Tibial nerve (tissue), 4 donors: ENCODE data around the gene RPS6KA3.

ENCODE experiments used
- EP300 ChIP-seq, 2 donors: sonication (generic); formaldehyde crosslinking; IDR thresholded peaks; one replicate each; pipeline ENCODE4 v1.6.1; 2017; ENCODE audit warnings: antibody characterized with exemption in 2 of 2, mild to moderate bottlenecking in 1 of 2
- POLR2A ChIP-seq, 2 donors: fragments of 450-650 bp; IDR thresholded peaks; one replicate each; pipeline ENCODE4 v1.6.1; 2017; ENCODE audit warnings: antibody characterized with exemption in 2 of 2, mild to moderate bottlenecking in 2 of 2, moderate library complexity in 2 of 2
- TF ChIP-seq, protein P1 (sequence below), 5 experiments: fragments of 200-600 bp in 3 of 5; fragments of 450-650 bp in 2 of 5; sonication (generic) in 3 of 5; IDR thresholded peaks; one replicate each; pipeline ENCODE4 v1.5.1; 2016 to 2019; ENCODE audit warnings: antibody characterized with exemption in 5 of 5, mild to moderate bottlenecking in 3 of 5, moderate library complexity in 2 of 5

DNA sequence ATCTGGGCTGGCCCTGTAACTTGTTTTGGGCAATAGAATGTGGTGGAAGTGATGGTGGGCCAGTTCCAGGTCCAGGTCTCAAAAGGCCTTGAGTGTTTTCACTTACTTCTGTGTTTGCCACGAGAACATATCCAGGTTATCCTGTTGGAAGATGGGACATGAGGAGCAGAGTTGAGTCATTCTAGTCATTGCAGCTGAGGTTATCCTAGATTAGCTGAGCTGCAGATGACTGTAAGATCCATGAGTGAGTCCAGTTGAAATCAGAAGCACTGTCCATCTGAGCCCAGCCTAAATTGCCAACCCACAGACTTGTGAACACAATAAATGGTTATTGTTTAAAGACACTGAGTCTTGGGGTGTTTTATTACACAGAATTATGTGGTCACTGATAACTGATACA lies 45.3 kb upstream of the RPS6KA3 start:
- TF ChIP-seq, protein P1, sequence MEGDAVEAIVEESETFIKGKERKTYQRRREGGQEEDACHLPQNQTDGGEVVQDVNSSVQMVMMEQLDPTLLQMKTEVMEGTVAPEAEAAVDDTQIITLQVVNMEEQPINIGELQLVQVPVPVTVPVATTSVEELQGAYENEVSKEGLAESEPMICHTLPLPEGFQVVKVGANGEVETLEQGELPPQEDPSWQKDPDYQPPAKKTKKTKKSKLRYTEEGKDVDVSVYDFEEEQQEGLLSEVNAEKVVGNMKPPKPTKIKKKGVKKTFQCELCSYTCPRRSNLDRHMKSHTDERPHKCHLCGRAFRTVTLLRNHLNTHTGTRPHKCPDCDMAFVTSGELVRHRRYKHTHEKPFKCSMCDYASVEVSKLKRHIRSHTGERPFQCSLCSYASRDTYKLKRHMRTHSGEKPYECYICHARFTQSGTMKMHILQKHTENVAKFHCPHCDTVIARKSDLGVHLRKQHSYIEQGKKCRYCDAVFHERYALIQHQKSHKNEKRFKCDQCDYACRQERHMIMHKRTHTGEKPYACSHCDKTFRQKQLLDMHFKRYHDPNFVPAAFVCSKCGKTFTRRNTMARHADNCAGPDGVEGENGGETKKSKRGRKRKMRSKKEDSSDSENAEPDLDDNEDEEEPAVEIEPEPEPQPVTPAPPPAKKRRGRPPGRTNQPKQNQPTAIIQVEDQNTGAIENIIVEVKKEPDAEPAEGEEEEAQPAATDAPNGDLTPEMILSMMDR (IDR thresholded peaks at IDR 0.05): no peak
- no peak for TF ChIP-seq POLR2A (IDR thresholded peaks at IDR 0.05)
- no peak for TF ChIP-seq EP300 (IDR thresholded peaks at IDR 0.05)
